Mesenteric fat pad (tissue), 1 donor: ENCODE data around the gene TAF6L. TPM values are rescaled to one million over a fixed set of nuclear protein-coding genes. Genes with fewer than 3 reads are reported as not detected.
"Not testable (repeated sequence)": the region's sequence is repeated elsewhere in the genome, so short reads cannot be mapped to it uniquely, and the experiment has no call there.

ENCODE experiments used
- DNase-seq: peaks from one replicate; pipeline ENCODE4 v3.0.0-alpha.2; 2020; ENCODE audit warnings: low spot score
- total RNA-seq: library from RNA; stranded (reverse); fragmentation: NEBNext Ultra II Directional; extraction: Animal tissue kit (Norgen Biotek cat#: 25700); gene quantifications from one replicate; pipeline ENCODE4 v1.2.1, GENCODE V29; 2021
- donor health status: DM: yes; HTN: yes; CAD: no.

Gene TAF6L
- total RNA-seq, 1 donor from 2014 or later = 22.3 TPM

DNA sequence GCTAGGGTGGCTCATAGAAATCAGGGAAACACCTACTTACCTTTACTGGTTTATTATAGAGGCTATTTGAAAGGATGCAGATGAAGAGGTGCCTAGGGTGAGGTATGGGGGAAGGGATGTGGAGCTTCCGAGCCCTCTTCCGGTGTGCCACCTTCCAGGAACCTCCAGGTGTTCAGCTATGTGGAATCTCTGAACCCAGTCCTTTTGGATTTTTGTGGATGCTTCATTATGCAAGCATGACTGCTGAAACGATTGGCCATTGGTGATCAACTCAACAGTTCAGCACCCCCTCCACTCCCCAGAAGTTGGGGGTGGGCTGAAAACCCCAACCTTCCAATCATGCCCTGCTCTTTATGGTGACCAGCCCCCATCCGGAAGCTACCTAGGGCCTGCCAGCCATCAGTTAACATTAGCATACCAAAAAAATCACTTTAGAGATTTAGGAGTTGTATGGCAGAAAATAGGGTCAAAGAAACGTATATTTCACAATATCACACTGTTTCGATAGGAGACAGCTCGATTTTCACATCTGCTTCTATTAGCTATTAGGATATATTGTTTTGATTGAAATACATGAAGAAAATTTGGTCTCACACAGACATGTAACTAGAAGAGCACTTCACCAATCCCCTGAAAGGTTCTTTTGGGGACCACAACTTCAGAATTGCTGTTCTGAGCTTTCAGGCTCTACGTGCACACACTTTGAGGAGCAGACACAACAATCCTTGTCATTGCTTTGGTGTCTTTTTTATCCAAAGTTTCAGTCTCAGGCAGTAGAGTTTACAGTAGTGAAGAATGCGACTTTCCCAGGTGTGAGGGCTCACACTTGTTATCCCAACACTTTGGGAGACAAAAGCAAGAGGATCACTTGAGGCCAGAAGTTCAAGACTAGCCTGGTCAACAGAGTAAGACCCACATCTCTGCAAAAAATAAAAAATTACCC lies 13.1 kb upstream of the TAF6L start:
- DNase-seq = no peak

DNA sequence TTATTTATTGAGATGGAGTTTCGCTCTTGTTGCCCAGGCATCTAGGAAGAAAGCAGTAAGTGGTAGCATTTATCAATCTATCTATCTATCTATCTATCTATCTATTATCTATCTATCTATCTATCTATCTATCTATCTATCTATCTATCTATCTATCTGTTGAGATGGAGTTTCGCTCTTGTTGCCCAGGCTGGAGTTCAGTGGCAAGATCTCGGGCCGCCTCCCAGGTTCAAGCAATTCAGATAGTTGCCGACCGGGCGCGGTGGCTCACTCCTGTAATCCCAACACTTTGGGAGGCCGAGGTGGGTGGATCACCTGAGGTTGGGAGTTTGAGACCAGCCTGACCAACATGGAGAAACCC lies 10.3 kb upstream of the TAF6L start:
- not testable (repeated sequence) for DNase-seq

DNA sequence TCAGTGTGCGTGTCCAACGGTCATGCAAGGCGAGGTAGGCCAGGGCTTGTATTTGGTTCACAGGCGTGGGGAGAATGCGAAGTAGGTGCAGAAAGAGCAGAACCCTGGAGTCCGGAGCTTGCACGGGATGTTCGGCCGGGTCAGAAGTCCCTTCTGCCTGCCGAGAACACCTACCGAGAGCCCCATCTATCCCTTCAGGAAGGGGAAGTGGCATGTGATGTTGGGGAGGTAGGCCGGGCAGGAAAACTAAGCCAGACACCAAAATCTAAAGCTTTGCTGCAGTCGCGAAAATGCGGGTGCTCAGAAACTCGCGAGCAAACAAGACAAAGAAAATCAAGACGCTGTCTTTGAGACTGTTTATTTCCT lies 435 bp upstream of the TAF6L start:
- DNase-seq = no peak

DNA sequence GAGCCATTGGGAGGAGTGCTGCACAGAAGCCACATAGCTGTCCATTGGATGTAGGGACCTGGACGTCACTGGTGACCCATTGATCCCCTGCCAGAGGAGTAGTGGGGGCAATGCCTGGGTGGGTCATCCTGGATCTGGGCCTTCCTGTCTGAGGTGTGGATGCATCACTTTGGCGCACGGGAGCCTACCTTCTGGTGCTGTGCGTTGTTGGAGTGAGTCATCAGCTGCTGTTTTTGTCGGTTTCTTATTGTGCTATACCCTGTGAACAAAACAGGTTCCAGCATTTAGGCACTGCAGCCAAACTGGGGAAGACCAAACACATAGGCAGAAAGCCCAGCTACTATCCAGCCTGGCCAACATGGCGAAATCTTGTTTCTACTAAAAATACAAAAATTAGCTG lies 3.2 kb downstream of the TAF6L start:
- no peak for DNase-seq

DNA sequence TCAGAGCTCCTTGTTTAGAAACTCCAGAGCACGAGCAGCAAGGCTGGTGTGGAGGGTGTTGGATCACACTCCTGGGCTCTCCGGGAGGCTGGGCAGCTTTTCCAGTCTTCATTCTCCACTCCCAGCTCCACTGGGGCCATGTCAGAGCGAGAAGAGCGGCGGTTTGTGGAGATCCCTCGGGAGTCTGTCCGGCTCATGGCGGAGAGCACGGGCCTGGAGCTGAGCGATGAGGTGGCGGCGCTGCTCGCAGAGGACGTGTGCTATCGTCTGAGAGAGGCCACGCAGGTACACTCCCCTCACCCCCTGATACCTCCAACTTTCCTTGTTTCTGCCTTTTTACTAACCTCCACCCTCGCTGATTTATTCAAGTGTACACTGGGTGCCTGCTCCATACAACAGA lies 4.5 kb downstream of the TAF6L start:
- no peak for DNase-seq

DNA sequence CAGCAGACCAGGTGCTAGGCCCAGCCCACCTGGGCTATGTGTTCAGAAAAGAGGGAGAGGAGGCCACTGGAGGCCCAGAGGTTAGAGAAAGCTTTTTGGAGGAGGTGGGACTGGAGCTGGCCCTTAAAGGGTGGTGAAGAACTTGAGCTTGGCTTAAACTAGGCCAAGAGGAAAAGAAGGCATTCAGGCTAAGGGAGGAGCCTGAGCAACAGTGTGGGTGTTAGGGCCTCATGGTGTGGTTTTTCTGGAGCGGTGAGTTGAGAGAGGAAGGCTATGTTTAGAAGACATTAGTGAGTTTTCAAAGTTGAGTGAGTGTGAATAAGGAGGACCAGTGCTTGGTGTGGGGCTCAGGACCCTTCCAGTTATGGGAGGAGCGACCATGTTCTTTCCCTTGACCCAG lies 6.2 kb downstream of the TAF6L start:
- no peak for DNase-seq

DNA sequence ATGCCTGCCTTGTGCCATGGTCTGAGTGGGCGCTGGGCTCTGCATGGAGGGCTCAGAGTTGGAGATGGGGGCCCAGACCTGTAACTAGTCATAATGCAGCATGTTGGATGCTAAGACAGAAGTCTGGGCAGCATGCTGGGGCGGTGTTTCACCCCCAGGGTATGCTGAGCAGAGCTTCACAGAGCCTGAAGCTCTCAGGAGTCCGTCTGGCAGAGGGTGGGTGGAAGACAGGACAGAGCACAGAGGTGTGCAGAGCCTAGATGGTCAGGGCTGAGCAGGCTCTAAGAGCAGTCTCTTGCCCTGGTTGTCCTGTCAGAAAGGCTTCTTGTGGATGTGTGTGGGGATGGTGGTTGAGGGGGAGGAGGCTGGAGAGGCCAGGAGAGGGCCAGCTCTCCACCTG lies 7.2 kb downstream of the TAF6L start:
- no peak for DNase-seq

DNA sequence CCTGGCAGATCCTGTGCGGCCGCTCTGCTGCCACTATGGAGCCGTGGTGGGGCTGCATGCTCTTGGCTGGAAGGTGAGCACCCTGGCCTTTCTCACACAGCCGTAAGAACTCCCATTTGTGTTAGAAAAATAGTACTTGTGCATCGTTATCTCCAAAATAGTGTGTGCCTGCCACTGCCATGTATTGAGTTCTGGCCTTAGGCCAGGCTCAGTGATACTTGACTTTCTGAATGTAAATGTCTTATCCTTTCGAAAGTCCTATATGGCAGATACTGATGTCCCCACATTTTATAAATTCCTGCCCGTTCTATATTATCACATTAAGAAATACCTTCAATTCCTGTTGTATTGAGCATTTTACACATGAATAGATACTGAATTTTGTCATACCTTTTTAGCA lies 11.6 kb downstream of the TAF6L start:
- DNase-seq = no peak

DNA sequence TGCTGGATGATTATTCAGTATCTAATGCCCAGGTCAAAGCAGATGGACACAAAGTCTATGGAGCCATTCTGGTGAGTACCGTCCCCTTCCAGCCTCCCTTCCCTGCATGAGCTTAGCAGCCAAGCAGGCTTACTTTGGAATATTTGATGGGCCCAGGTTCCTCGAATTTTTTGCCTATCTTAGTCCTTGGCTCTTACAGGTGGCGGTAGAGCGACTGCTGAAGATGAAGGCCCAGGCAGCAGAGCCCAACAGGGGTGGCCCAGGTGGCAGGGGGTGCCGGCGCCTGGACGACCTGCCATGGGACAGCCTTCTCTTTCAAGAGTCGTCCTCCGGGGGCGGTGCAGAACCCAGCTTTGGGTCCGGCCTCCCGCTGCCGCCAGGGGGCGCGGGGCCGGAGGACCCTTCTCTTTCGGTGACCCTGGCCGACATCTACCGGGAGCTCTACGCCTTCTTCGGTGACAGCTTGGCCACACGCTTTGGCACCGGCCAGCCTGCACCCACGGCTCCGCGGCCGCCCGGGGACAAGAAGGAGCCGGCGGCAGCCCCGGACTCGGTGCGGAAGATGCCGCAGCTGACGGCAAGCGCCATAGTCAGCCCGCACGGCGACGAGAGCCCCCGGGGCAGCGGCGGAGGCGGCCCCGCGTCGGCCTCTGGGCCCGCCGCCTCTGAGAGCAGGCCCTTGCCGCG lies 15.3 kb downstream of the TAF6L start:
- peak; percentile 96 for DNase-seq

DNA sequence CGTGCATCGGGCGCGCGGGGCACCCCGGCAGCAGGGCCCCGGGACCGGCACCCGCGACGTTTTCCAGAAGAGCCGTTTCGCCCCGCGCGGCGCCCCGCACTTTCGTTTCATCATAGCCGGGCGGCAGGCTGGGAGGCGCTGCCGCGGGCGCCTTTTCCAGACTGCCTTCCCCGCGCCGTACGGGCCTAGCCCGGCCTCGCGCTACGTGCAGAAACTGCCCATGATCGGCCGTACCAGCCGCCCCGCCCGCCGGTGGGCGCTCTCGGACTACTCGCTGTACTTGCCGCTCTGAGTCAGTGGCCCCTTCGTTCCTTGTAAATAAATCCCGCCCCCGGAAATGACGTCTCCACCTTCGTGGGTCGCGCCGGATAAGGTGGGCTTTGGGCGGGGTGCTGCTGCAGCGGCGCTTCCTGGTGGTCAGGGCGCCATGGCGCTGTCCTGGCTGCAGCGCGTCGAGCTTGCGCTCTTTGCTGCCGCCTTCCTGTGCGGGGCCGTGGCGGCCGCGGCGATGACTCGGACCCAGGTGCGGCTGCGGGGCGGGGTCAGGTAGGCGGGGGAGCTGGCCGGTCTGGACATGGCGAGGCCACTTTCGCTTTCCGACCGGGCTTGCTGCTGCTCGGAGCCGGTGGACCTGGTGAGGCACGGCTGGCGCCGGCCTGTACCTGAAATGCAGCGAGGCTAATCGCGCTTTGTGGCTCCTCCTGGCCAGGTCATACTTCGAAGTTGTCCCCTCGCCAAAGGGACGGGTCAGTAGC lies 16.0 kb downstream of the TAF6L start, which contains the start of gene TMEM179B:
TMEM179B (plus strand) TSS at position 398 of the 755 bp plus-strand sequence; CDS start at position 428, 30 bp downstream.
- peak; percentile 99 for DNase-seq

DNA sequence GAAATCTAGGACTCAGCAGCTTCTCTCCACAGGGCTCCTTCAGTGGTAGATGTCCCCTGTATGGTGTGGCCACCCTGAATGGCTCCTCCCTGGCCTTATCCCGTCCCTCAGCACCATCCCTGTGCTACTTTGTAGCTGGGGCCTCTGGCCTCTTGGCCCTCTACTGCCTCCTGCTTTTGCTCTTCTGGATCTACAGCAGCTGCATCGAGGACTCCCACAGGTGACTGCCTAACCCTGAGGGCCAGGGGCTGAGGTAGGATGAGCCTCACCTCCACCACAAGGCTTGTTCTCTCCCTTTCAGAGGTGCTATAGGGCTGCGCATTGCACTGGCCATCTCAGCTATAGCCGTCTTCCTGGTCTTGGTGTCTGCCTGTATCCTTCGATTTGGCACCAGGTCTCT lies 17.8 kb downstream of the TAF6L start:
- DNase-seq = no peak

DNA sequence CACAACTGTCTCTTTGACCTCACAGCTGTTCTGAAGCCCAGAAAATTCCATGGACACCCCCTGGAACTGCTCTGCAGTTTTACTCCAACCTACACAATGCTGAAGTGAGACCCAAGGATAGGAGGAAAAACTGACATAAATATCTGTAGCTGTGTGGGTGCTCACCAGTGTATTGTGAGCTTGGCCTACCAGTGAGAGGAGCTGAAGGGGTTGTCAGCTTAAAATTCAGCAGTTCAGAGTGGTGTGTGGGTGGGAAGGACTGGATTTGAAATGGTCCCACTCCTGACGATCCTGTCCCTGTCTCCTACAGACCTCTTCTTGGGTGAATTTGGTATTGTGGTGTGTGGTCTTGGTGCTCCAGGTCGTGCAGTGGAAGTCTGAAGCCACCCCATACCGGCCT lies 18.4 kb downstream of the TAF6L start:
- DNase-seq = no peak

DNA sequence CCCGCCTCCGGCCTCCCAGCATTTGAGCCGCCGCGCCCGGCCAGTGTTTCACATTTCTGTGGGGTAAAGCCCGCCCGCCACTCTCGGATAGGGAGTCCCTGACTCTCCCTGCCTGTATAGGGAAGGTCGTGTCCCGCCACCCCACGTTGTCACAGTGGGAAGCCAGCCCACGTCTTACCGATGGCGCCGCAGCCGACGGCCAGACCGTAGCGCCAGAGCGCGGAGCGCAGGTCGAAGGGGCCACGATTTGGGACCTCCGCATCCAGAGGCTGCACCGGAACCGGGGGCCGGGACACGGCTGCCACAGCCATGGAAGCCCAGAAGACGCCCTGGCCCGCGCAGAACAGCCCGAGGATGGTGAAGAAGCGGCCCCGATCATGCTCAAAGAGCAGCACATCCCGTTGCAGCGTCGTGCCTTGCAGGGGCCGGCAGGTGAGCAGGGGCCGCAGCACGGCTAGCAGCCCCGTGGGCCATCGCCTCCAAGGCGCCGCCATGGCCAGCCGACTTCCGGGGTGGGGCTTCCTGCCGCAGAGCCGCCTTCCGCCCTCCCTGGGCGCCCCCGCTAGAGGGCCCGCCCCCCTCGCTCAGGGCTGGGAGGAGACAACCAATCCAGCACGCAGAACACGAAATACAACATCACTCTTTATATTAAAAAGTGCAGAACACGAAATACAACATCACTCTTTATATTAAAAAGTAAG lies 20.5 kb downstream of the TAF6L start, which contains the start of gene TMEM223:
TMEM223 (minus strand) TSS at position 506 of the 701 bp plus-strand sequence; CDS start at position 494, 12 bp downstream.
- peak; percentile 97 for DNase-seq

DNA sequence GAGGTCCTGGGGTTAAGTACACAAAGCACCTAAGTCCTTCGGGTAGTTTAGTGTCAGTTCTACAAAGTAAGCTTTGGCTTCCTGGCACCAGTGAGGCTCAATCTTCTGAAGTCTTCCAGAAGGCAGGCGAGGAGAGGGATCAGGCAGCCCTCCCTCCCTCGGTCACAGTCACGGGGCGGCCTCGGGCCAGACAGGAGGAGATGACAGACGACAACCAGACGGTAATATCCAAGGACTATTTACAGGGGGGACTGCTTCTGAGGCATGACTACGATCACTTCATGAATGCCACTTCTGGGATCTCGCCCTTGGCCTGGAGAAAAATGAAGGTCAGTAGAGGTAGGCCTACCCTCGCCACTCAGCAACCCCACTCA lies 21.0 kb downstream of the TAF6L start:
- DNase-seq = no peak

DNA sequence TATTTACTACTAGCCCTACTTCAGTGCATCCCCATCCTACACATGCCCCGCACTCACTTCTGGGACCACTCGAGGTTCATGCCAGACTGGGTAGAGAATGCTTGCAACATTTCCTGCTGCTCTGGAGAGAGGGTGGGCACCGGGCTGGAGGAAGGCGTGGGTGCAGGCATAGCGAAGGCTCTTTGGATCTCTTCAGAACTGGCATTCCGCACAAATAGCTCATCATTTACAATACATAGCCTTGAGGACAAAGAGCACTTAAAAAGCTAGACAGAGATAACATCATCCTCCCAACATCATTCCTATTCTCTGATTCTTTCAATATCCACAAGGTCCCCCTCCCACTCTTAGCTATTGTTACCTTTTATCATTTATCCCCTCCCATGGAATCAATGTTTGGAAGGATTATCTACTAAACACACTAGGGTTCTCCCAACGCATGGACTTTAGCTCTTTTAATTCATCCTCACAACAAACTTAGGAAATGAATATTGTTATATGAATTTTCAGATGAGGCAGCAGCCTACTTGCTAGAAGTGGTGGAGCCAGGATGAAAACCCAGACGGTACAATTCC lies 23.1 kb downstream of the TAF6L start:
- DNase-seq = no peak

DNA sequence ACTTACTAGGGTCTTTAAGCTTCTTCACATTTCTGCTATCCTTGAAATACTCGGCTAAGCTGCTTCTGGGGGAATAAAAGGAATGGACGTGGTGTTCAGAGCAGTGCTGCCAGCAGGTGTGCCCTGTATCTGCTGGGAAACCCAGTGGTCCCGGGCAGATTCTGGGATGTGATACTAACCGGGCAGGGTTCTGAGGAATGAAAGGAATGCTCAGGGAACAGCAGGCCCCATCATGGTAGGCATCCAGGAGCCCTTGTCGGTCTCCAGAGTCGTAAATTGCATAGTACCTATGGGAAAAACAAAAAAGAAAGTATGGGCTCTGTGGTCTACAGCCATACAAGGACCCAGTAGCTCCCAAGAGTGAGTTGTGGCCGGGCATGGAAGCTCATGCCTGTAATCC lies 25.1 kb downstream of the TAF6L start:
- no peak for DNase-seq

DNA sequence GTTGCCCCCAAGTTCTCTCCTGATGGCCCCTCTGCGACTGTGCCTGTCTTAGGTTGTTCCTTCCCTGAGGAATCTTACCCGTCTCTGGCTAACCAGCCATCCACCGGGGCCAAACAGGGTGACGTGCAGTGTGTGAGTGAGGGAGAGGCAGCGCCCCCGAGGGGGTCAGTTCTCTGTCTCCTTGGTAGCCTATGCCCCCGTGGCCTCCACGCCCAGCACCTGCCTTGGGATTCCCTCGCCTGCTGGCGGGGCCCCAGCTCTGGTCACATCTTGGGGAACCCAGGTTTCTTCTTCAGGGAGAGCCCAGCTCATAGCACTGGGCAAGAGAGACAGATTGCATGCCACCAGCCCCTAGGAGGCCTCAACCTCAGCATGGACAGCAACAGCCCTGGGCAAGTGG lies 28.3 kb downstream of the TAF6L start:
- DNase-seq = no peak

DNA sequence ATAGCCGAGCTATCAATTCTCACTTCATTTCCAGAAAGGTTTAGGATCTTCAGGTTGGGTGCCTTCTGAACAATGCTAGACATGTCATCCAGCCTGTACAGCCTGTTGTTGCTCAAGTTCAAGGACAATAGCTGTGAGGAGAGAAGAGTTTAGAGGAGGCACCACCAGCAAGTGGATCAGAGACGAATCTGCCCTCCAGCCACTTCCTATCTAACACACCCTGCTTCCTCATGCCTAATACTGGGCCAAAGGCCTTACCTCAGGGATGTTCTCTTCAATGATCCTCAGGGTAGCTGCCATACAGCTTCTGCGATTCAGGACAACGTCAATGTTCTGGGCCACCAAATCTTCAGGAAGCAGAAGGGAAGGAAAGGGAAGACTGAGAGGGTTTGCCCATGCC lies 29.9 kb downstream of the TAF6L start:
- no peak for DNase-seq

DNA sequence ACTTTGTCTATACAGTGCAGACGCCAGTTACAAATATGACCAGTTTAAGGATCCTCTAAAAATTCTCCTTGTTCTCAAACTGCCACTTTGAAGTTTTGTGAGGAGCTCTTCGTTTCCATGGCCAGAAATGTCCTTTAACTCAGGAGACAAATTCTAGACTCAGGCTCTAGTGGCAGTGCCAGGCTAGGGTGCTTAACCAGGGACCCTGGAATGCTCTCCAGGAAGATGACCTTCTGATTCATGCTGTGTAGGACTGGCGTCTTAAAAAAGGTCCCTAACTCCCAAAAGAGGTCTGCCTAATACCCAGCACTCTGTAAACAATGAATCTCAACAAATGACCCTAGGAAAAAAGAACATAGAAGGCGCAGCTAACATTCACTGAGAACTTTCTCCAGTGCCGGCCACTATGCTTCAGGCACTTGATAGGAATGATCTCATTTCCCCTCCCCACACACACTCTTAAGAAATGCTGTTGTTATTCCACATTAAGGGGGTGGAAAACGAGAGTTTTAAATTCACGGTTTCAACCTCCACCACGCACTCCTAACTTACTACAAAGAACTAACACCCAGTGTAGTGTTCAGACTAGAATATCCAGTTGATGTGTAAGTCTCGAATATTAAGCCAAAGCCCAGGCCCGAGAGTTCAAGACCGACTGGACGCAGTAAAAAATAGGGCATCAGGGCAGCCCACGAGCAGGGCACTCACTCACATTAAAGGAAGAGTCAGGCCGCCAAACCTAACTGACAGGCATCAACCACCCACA lies 33.3 kb downstream of the TAF6L start:
- no peak for DNase-seq
